Heart left ventricle (tissue), 13 donors: ENCODE data around the gene CCNJL.

Source experiments
- POLR2A ChIP-seq, 2 donors: fragments of 450-650 bp; IDR thresholded peaks; one replicate each; pipeline ENCODE4 v1.6.1; 2017; ENCODE audit warnings: antibody characterized with exemption in 2 of 2, mild to moderate bottlenecking in 2 of 2, moderate library complexity in 2 of 2
- TF ChIP-seq, protein P1 (sequence below), 12 donors: fragments of 200-600 bp; sonication (generic) in 4 of 12; IDR thresholded peaks; one replicate each; pipeline versions ENCODE4 v1.5.0 to v1.8.0; 2018 to 2022; ENCODE audit warnings: antibody characterized with exemption in 12 of 12, mild to moderate bottlenecking in 5 of 12
- donor health status: ischemic (EF 13 %, LVEDD 7.1; RV severe dilation, severe dysfunction).
- donor health status: DM: no; HTN: yes; CAD: no.
- donor health status: DM: no; HTN: no; CAD: no.
- donor health status: ischemic (EF 25% LVEDD 6.9; RV normal size, moderate dysfunction).
- donor health status: ischemic (EF 25% LVEDD 5.7; RV mildly dilated, moderate dysfunction).
- donor health status: ischemic (EF 35%, LVEDD 5.7; RV mildly dilated, moderate dysfunction).
- donor health status: nonischemic (EF 11% LVEDD 7.7; RV severe dilation, severe dysfunction).
- donor health status: DM: yes; HTN: yes; CAD: no.
- donor health status: PGD.
- donor health status: ischemic (EF 29% LVEDD 5.4; RV normal size, mild dysfunction).
- donor health status: nonischemic (EF 23%, LVEDD 6.1; RV moderate dilation, normal function).

- TF ChIP-seq, protein P1, sequence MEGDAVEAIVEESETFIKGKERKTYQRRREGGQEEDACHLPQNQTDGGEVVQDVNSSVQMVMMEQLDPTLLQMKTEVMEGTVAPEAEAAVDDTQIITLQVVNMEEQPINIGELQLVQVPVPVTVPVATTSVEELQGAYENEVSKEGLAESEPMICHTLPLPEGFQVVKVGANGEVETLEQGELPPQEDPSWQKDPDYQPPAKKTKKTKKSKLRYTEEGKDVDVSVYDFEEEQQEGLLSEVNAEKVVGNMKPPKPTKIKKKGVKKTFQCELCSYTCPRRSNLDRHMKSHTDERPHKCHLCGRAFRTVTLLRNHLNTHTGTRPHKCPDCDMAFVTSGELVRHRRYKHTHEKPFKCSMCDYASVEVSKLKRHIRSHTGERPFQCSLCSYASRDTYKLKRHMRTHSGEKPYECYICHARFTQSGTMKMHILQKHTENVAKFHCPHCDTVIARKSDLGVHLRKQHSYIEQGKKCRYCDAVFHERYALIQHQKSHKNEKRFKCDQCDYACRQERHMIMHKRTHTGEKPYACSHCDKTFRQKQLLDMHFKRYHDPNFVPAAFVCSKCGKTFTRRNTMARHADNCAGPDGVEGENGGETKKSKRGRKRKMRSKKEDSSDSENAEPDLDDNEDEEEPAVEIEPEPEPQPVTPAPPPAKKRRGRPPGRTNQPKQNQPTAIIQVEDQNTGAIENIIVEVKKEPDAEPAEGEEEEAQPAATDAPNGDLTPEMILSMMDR (IDR thresholded peaks at IDR 0.05) = no peak
- no peak for TF ChIP-seq POLR2A (IDR thresholded peaks at IDR 0.05)
Observed at GRCh38 chr5:160250826-160251225, 61.5 kb downstream of the CCNJL start.
